Prostate gland (tissue), 2 donors: ENCODE measurements around the gene FYCO1.
"Not testable (repeated sequence)": the region's sequence is repeated elsewhere in the genome, so short reads cannot be mapped to it uniquely, and the experiment has no call there.

Experiments
- POLR2A ChIP-seq: fragments of 450-650 bp; IDR thresholded peaks from one replicate; pipeline ENCODE4 v1.6.1; 2016; ENCODE audit warnings: antibody characterized with exemption, mild to moderate bottlenecking
- TF ChIP-seq, protein P1 (sequence below), 4 experiments: fragments of 200-600 bp in 2 of 4; fragments of 450-650 bp in 2 of 4; sonication (generic) in 2 of 4; IDR thresholded peaks; 1 replicate in 3 of 4; 2 replicates in 1 of 4; pipeline ENCODE4 v1.5.1; 2016 to 2019; ENCODE audit warnings: antibody characterized with exemption in 4 of 4, mild to moderate bottlenecking in 2 of 4, moderate library complexity in 2 of 4

GRCh38 chr3:46038071-46038470 lies 42.4 kb upstream of the FYCO1 start:
- TF ChIP-seq POLR2A = not testable (repeated sequence)
- TF ChIP-seq, protein P1, sequence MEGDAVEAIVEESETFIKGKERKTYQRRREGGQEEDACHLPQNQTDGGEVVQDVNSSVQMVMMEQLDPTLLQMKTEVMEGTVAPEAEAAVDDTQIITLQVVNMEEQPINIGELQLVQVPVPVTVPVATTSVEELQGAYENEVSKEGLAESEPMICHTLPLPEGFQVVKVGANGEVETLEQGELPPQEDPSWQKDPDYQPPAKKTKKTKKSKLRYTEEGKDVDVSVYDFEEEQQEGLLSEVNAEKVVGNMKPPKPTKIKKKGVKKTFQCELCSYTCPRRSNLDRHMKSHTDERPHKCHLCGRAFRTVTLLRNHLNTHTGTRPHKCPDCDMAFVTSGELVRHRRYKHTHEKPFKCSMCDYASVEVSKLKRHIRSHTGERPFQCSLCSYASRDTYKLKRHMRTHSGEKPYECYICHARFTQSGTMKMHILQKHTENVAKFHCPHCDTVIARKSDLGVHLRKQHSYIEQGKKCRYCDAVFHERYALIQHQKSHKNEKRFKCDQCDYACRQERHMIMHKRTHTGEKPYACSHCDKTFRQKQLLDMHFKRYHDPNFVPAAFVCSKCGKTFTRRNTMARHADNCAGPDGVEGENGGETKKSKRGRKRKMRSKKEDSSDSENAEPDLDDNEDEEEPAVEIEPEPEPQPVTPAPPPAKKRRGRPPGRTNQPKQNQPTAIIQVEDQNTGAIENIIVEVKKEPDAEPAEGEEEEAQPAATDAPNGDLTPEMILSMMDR (IDR thresholded peaks at IDR 0.05) = not testable (repeated sequence)
